NCI-H446 (cell line): ENCODE data around the gene GRIFIN.

ENCODE experiments used
- DNase-seq, 2 experiments: peaks; one replicate each; lab custom pipeline; 2025; lab: John Stamatoyannopoulos, UW

Gene GRIFIN, protein sequence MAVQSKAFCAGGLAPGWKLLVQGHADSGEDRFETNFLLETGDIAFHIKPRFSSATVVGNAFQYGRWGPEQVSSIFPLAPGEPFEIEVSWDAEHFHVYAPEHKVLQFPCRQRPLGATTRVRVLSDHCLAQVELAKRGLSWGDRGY

DNA sequence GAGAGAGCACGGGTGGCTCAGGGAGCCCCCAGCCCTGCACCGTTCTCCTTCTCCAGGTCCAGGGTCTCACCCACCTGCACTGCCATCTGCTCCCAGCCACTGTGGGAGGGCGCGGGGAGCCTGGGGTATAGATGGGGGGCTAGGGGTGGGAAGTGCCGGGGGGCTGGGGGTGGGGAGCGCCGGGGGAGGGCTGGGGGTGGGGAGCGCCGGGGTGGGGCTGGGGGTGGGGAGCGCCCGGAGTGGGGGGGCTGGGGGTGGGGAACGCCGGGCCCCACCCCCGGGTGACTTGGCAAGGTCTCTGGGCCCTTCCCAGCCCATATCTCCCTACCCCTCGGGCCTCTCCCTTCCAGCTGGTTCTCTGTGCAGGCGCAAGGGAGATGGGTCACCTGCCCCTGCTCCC lies at the start of gene GRIFIN:
TSS of gene GRIFIN (minus strand) at position 101 of the 400 bp plus-strand sequence. CDS start at position 86, 15 bp downstream.
- DNase-seq, result no peak

- DNase-seq, result no peak
These were observed 48.8 kb upstream of the GRIFIN start for GRCh38 chr7:2524808-2525657.

- no peak for DNase-seq
These were observed 48.0 kb upstream of the GRIFIN start for GRCh38 chr7:2523941-2524807.

- DNase-seq, result no peak
These were observed 47.3 kb upstream of the GRIFIN start for GRCh38 chr7:2523461-2523936.

GRCh38 chr7:2522780-2523433 lies 46.7 kb upstream of the GRIFIN start:
- no peak for DNase-seq

GRCh38 chr7:2521952-2522591 lies 45.9 kb upstream of the GRIFIN start:
- no peak for DNase-seq

GRCh38 chr7:2521341-2521745 lies 45.1 kb upstream of the GRIFIN start:
- no peak for DNase-seq

GRCh38 chr7:2520761-2521290 lies 44.6 kb upstream of the GRIFIN start:
- no peak for DNase-seq

- peak in 1 of 2 experiments; percentile 36 for DNase-seq
These were observed 44.0 kb upstream of the GRIFIN start for GRCh38 chr7:2520131-2520760.

DNA sequence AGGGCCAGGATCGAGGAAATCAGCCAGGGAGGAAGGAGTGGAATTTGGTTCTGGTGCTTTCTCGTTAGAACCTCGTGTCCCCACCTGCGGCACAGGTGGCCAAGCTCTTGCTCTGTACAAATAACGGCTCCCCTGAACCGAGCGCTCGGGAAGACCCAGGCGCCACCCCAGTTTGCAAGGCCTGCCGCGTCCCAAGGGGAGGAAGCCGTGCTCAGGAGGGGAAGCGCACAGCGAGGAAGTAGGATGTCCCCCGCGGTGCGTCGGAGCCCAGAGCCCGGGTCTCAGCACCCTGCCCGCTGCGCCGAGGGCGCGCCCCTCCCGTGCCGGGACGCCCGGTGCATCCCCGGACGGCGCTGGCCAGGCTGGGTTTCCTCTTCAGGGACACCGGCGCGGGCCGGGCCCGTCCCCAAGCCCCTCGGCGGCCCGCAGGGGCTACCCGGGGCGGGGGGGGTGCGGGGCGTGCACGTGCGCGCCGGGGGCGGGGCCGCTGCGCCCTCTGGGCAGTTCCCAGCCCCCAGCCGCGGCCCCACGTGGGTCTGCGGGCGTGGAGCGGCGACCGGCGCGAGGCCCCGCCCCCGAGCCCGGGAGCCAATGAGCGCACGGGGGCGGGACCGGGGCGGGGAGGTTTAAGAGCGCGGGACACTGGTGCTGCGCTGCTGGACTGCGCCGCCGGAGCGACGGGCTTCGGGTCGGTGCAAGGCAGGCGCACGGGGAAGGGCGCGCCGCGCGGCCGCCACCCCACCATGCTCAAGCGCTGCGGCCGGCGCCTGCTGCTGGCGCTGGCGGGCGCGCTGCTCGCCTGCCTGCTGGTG lies 43.1 kb upstream of the GRIFIN start, which contains the start of gene LFNG:
TSS of gene LFNG (plus strand) at position 656 of the 812 bp plus-strand sequence. CDS start at position 744, 88 bp downstream.
- peak; percentile 78 to 96 for DNase-seq

DNA sequence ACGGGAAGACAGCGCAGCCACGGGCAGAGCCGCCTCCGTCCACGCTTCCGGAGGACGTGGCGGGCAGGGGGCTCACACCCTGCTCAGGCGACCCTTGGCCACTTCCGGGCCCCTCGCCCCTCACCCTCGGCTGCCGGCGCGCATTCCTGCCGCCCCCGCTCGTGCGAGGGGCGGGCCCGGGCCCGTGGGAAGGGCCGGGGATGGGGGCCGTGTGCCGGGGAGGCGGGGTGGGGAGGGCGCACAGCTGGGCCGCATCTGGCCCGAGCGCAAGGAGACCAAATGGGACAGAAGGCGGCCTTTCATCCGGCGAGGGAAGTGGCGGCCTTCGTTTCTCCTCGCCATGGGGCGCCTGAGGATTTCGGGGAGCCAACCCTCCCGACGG lies 42.5 kb upstream of the GRIFIN start:
- DNase-seq, result no peak

DNA sequence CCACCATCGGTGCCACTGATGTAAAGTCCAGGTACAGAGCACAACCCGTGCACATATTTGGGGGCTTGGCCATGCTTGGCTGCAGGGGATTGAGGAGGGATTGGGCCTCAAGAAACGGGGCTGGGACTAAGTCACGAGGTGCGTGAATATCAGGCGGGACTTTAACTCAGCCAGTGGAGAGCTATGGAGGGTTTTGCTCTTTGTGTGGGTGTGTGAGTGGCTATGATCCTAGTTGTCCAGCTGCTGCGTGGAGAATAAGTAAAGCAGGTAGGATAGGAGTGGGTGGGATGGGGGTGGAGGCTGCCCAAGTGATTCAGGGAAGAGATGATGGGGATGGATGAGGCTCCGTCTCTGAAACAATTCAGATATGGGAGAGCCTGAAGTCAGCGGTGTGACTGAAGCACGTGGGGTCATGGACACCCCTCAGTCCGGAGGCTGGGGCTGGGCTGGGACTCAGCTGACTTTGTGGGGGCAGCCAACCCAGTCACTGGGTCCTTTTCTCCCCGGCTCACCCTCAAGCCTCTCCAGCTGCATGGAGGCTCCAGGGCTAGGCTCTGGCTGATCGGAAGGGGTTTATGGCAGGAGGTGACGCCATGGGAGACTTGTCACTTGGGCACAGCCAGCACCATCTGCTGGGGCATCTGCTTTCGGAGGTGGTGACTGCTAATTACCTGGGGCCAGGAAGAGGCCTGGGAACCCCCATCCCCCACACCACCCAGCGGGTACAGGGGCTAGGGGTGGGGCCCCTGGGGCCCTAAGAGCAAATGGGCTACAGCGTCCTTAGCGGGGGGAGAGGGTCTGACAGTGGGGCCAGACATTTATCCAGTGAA lies 41.7 kb upstream of the GRIFIN start:
- DNase-seq, result no peak

- DNase-seq, result no peak
These were observed 40.8 kb upstream of the GRIFIN start for GRCh38 chr7:2517026-2517425.

GRCh38 chr7:2516194-2516555 lies 40.0 kb upstream of the GRIFIN start:
- no peak for DNase-seq

GRCh38 chr7:2515424-2516193 lies 39.4 kb upstream of the GRIFIN start:
- DNase-seq, result no peak

DNA sequence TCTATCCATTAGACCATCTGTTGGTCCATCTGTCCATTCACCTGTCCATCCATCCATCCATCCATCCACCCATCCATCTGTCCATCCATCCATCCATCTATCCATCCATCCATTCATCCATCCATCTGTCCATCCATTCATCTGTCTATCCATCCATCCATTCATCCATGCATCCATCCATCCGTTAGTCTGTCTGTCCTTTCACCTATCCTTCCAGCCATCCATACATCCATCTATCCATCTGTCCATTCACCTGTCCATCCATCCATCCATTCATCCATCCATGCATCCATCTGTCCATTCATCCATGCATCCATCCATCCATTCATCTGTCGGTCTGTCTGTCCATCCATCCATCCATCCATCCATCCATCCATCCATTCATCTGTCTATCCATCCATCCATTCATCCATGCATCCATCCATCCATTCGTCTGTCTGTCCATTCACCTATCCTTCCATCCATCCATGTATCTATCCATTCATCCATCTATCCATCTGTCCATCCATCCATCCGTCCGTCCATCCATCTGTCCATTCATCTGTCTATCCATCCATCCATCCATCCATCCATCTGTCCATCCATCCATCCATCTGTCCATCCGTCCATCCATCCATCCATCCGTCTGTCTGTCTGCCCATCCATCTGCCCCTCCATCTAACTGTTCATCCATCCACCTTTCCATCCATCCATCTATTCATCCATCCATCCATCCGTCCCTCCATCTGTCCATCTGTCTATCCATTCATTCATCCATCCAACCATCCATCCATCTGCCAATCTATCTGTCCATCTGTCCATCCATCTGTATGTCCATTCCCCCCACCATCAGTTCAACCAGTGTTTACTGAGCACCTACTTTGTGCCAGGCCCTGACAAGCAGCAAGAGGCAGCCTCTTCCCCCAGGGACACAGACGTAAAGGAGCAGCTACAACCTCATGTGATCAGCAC lies 38.5 kb upstream of the GRIFIN start:
- DNase-seq, result no peak

DNA sequence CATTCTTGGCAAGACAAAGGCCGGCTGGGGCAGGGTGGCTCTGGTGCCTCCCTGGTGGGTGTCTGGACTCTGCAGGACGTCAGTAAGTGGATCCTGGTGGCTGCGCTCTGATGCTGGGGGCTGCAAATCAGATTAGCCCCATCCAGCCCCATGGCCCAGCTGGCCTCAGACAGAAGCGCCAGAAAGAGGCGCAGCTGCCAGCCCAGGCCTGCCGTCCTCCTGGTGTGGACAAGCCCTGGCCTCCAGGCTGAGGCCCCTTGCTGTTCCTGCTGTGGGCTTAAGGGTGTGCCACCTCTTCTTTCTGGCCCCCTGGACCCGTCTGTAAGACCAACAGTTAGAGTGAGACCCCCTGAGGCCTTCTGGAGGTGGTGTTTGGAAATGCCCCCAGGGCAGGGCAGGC lies 37.5 kb upstream of the GRIFIN start:
- no peak for DNase-seq
